Brain microvascular endothelial cell (primary cell): ENCODE measurements around the gene EIF1AX.
"Not testable (repeated sequence)": the region's sequence is repeated elsewhere in the genome, so short reads cannot be mapped to it uniquely, and the experiment has no call there.

ENCODE experiments used
- DNase-seq: peaks from one replicate; pipeline ENCODE4 v3.0.0-alpha.2; 2020
- H3K27ac ChIP-seq: fragments of 250-450 bp; sonication (Bioruptor Pico); 2 replicates; pipeline ENCODE4 v1.5.1; 2020; ENCODE audit warnings: mild to moderate bottlenecking, moderate library complexity
- H3K27me3 ChIP-seq: fragments of 250-450 bp; sonication (Bioruptor Pico); replicated peaks from 2 replicates; pipeline ENCODE4 v1.5.1; 2020; ENCODE audit warnings: mild to moderate bottlenecking
- H3K36me3 ChIP-seq: fragments of 250-450 bp; sonication (Bioruptor Pico); replicated peaks from 2 replicates; pipeline ENCODE4 v1.5.1; 2020; ENCODE audit warnings: mild to moderate bottlenecking
- H3K4me3 ChIP-seq: 2 replicates; pipeline ENCODE4 v1.5.1; 2011; ENCODE audit warnings: low read depth, mild to moderate bottlenecking, control low read depth, low read length, moderate library complexity
- in situ Hi-C: cut with HindIII; loops from 2 replicates; pipeline ENCODE4 v1.10.0; 2017; ENCODE audit warnings: low sequenced_read_pairs, low pct_ligation_motif_present
- TF ChIP-seq, protein P1 (sequence below): IDR thresholded peaks from 2 replicates; pipeline ENCODE4 v1.5.1; 2011; ENCODE audit warnings: low read depth, mild to moderate bottlenecking, moderate library complexity, low read length, control low read depth, inconsistent platforms; ENCODE audit errors: missing control alignments

The EIF1AX gene

DNA sequence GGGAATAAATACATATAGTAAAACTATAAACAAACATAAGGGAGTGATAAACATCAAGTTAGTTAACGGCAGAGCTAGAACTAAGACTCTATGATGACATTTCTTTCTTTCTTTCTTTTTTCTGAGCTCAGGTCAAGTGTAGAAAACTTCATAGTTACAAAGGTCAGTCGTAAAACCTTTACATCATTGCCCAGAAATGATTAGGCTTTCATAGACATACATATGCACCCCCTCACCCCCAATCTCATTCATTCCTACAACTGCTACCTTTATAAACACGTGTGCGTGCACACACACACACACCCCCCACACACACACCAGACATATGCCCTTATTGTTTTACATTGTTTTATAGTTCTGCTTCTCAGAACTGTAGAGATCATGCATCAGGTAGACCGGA, 5.7 kb downstream of the EIF1AX start:
- TF ChIP-seq, protein P1, sequence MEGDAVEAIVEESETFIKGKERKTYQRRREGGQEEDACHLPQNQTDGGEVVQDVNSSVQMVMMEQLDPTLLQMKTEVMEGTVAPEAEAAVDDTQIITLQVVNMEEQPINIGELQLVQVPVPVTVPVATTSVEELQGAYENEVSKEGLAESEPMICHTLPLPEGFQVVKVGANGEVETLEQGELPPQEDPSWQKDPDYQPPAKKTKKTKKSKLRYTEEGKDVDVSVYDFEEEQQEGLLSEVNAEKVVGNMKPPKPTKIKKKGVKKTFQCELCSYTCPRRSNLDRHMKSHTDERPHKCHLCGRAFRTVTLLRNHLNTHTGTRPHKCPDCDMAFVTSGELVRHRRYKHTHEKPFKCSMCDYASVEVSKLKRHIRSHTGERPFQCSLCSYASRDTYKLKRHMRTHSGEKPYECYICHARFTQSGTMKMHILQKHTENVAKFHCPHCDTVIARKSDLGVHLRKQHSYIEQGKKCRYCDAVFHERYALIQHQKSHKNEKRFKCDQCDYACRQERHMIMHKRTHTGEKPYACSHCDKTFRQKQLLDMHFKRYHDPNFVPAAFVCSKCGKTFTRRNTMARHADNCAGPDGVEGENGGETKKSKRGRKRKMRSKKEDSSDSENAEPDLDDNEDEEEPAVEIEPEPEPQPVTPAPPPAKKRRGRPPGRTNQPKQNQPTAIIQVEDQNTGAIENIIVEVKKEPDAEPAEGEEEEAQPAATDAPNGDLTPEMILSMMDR = no peak
- no peaks in the 10 kb centered on the region for H3K27me3 ChIP-seq
- in situ Hi-C loops = no loop called here
- H3K4me3 ChIP-seq = no peak overlapping the region
- no peak overlapping the region for H3K27ac ChIP-seq
- no peak for DNase-seq
- peaks cover 49% of the 10 kb centered on the region for H3K36me3 ChIP-seq

DNA sequence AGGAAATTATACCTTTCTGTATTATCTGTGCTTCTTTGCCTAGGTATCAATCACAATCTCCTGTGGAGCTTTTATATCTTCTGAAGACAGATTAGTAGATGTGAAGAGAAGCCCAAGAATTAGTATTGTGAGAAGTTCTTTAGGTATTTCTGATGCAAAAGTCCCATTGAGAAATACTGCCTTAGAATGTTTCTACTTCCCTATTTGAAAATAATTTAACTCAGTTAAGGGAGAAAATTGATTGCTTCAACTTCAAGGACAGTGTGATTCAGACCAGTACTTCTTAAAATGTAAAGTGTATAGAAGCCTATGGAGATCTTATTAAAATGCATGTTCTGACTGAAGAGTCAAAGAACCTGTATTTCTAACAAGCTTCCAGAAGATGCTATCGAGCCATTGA, 9.0 kb downstream of the EIF1AX start:
- Histone ChIP-seq H3K27ac (no peak overlapping the region), H3K36me3 (peaks cover 61% of the 10 kb centered on the region), H3K27me3 (no peaks in the 10 kb centered on the region), H3K4me3 (no peak overlapping the region)
- TF ChIP-seq, protein P1 = no peak
- no peak for DNase-seq
- in situ Hi-C loops = no loop called here

DNA sequence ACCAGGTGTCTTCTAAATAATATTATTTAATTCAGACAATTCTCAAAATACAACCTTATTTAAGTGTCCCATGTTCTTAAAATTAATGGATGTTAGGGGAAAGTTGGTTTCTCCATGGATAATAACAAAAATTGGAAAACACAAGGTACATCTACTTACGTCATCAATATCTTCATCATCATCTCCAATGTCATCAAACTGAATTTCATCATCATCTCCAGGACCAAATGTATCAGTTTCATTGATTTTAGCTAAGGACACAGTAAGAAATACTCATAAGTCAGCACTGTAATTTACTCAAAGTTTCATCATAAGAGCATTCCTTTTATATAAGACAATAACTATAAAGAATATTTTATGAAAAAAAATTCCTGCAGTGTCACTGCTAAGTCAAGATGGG, 11.3 kb downstream of the EIF1AX start:
- Histone ChIP-seq H3K27me3 (no peaks in the 10 kb centered on the region), H3K36me3 (peaks cover 50% of the 10 kb centered on the region), H3K27ac (no peak overlapping the region), H3K4me3 (no peak overlapping the region)
- TF ChIP-seq, protein P1 = no peak
- in situ Hi-C loops = no loop called here
- no peak for DNase-seq

DNA sequence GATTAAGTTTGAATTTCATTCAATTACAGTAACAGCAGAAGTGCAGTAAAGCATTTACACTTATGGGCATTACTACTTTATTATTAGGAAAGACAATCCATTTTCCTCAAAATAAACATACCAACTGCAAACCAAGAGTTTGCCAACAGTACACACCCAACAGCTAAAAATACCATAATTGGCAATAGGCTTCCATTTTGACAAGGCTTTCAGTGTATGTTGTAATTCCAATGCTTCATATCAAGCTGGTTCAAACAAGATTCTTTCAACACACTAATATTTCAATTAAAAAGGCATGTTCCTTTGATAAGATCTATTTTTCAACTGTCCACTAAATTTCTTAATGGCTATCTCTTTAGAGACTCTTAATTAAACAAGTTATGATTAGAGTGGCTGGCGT, 12.1 kb downstream of the EIF1AX start:
- TF ChIP-seq, protein P1 = no peak
- Histone ChIP-seq H3K4me3 (no peak overlapping the region), H3K36me3 (peaks cover 49% of the 10 kb centered on the region), H3K27ac (no peak overlapping the region), H3K27me3 (no peaks in the 10 kb centered on the region)
- in situ Hi-C loops = no loop called here
- no peak for DNase-seq

DNA sequence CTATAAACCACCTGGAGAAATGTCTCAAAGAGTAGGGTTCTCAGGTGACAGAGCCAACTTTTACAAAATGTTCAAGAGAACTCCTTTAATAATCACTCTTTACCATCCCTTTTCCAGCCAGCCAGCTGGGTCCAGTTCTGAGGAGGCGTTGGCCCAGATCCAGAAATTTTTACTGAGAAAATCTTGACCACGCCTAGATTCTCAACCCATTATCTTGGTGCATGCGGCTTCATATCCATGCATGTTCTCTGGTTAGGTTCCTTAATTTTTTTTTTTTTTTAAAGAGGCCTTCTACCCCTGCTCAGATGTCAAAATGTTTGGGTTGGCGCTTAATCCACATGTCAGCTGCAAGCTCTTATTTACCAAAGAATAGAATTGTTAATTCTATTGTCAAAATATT, 13.0 kb downstream of the EIF1AX start:
- Histone ChIP-seq H3K36me3 (peaks cover 44% of the 10 kb centered on the region), H3K4me3 (no peak overlapping the region), H3K27me3 (no peaks in the 10 kb centered on the region), H3K27ac (no peak overlapping the region)
- TF ChIP-seq, protein P1 = no peak
- no peak for DNase-seq
- in situ Hi-C loops = no loop called here

DNA sequence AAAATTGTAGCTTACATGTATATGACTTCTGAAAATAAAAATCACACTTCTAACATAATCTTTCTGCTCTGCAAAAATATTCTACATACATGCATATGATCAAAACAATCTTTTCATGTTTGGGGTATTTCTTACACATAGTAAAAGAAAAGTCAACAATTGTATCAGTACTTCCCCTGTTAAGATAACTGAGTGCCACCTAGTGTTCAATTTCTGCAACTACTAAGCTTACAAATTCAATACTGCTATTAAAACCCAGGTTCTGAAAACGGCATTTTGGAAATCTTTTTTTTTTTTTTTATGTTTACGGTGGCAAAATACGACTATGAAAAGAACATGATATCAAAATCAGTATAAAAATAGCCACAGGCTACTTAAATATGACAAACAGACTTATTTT, 14.2 kb downstream of the EIF1AX start:
- H3K4me3 ChIP-seq, DNase-seq, in situ Hi-C loops, H3K27ac ChIP-seq, H3K27me3 ChIP-seq: not testable (repeated sequence)
- peaks cover 33% of the 10 kb centered on the region for H3K36me3 ChIP-seq

DNA sequence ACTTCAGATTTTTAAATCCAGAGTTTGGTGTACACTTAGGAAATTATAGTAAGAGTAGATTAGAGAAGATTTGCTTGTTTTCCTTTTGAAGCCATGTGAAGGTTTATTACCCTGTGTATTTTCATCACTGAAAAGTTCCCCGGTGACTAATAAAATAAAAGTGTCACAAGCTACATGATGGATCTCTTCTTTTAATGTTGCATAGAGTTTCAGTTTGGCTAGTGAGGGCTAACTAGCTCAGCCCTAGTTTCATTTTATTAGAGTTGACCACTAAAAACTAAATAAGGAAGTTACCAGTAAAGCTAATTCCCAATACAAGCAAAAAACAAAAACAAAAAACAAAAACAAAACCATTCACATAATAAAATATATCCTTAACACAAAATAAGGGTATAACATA, 14.8 kb downstream of the EIF1AX start:
- DNase-seq, H3K4me3 ChIP-seq: not testable (repeated sequence)

More for the DNA sequence above, 14.8 kb downstream of the EIF1AX start:
- H3K27ac ChIP-seq, H3K27me3 ChIP-seq, in situ Hi-C loops: not testable (repeated sequence)
- H3K36me3 ChIP-seq = peaks cover 30% of the 10 kb centered on the region
